Gastrocnemius medialis (tissue), 4 donors: ENCODE measurements around the gene CYP4V2. TPM values are rescaled to one million over a fixed set of nuclear protein-coding genes. Genes with fewer than 3 reads are reported as not detected.

Experiments used
- ATAC-seq, 2 donors: fragments of 150-250 bp; one replicate each; pipeline ENCODE4 v1.9.1; 2016
- DNase-seq, 2 donors: peaks; one replicate each; pipeline ENCODE4 v3.0.0-alpha.2; 2019
- H3K27ac ChIP-seq, 4 donors: fragments of 200-600 bp; sonication (generic); 1 replicate in 1 of 4; 2 replicates in 3 of 4; pipeline ENCODE4 v1.5.1; 2016 to 2018; ENCODE audit warnings: mild to moderate bottlenecking in 2 of 4, moderate library complexity in 1 of 4
- H3K27me3 ChIP-seq, 3 donors: fragments of 200-600 bp; sonication (generic) in 2 of 3; 1 replicate in 1 of 3; 2 replicates in 2 of 3; pipeline versions ENCODE4 v1.5.1 to v1.6.0; 2016 to 2019; ENCODE audit warnings: mild to moderate bottlenecking in 1 of 3, moderate library complexity in 1 of 3
- H3K36me3 ChIP-seq, 2 donors: fragments of 200-600 bp; sonication (generic) in 1 of 2; one replicate each; pipeline ENCODE4 v1.5.1; 2017 to 2018
- H3K4me1 ChIP-seq, 2 donors: fragments of 200-600 bp; sonication (generic) in 1 of 2; one replicate each; pipeline ENCODE4 v1.5.1; 2016 to 2017; ENCODE audit warnings: mild to moderate bottlenecking in 2 of 2
- H3K4me3 ChIP-seq, 4 donors: fragments of 200-600 bp; sonication (generic) in 3 of 4; 1 replicate in 1 of 4; 2 replicates in 3 of 4; pipeline ENCODE4 v1.5.1; 2016 to 2019; ENCODE audit warnings: mild to moderate bottlenecking in 2 of 4
- H3K9me3 ChIP-seq, 3 donors: fragments of 200-600 bp; sonication (generic) in 2 of 3; 1 replicate in 1 of 3; 2 replicates in 2 of 3; pipeline ENCODE4 v1.5.1; 2016 to 2019
- POLR2A ChIP-seq, 2 donors: fragments of 450-650 bp; IDR thresholded peaks; one replicate each; pipeline ENCODE4 v1.6.1; 2017; ENCODE audit warnings: antibody characterized with exemption in 2 of 2, mild to moderate bottlenecking in 2 of 2, moderate library complexity in 2 of 2
- in situ Hi-C, 4 donors: fragments of 200-750 bp; cut with MboI; loops; one replicate each; pipeline versions ENCODE4 v1.15.0 to v1.8.0; 2017; ENCODE audit warnings: low sequenced_read_pairs in 4 of 4
- intact Hi-C: fragments of 100-400 bp; cut with DNase I; formaldehyde crosslinking; loops from one replicate; pipeline ENCODE4 v1.15.1; 2023; ENCODE audit warnings: low total_unique reads
- total RNA-seq, 4 donors: library from RNA; depleted of rRNA; stranded (reverse); fragments of >200 nt; gene quantifications; one replicate each; pipeline versions ENCODE4 v1.1.0 to v1.2.3, GENCODE V29; 2016
- TF ChIP-seq, protein P1 (sequence below), 5 experiments: fragments of 450-650 bp in 3 of 5; fragments of 200-600 bp in 2 of 5; sonication (generic) in 2 of 5; IDR thresholded peaks in 4 of 5; conservative IDR thresholded peaks in 1 of 5; 1 replicate in 4 of 5; 2 replicates in 1 of 5; pipeline ENCODE4 v1.5.1; 2016 to 2019; ENCODE audit warnings: antibody characterized with exemption in 5 of 5, mild to moderate bottlenecking in 3 of 5, moderate library complexity in 3 of 5

Gene CYP4V2
- total RNA-seq, 4 donors from 2014 or later: 2.9 to 11.0 (median 6.1) TPM

DNA sequence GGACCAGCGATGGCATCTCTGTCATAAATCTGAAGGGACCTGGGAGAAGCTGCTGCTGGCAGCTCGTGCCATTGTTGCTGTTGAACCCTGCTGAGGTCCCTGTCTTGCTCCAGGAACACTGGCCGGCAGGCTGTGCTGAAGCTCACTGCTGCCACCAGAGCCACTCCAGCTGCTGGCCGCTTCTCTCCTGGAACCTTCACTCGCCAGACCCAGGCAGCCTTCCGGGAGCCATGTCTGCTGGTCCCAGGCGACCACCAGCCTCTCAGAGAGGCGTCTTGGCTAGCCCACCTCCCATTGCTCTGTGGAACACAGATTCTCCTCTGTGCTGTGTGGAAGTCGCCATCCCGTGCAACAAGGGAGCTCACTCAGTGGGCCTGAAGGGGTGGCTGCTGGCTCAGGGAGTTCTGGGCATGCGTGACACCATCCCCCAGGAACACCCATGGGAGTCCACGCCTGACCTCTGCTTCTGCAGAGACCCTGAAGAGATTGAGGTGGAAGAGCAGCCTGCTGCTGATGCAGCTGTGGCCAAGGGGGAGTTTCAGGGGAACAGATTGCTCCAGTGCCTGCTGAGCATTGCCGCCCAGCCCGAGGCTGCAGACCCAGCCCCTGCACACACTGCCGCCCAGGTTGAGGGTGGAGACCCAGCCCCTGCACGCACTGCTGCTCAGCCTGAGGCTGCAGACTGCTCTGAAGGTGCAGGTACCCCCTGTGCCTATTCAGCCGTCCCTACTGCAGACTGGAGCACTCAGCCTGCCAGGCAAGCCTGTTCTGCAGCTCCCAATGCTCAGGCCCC, 33.1 kb upstream of the CYP4V2 start:
- Histone ChIP-seq H3K4me3 (no peak overlapping the region), H3K27ac (no peak overlapping the region), H3K36me3 (no peaks in the 10 kb centered on the region), H3K9me3 (no peaks in the 10 kb centered on the region), H3K27me3 (no peaks in the 10 kb centered on the region), H3K4me1 (no peaks in the 10 kb centered on the region)
- ATAC-seq (no peak), DNase-seq (no peak)
- TF ChIP-seq POLR2A (IDR thresholded peaks at IDR 0.05): no peak
- TF ChIP-seq, protein P1, sequence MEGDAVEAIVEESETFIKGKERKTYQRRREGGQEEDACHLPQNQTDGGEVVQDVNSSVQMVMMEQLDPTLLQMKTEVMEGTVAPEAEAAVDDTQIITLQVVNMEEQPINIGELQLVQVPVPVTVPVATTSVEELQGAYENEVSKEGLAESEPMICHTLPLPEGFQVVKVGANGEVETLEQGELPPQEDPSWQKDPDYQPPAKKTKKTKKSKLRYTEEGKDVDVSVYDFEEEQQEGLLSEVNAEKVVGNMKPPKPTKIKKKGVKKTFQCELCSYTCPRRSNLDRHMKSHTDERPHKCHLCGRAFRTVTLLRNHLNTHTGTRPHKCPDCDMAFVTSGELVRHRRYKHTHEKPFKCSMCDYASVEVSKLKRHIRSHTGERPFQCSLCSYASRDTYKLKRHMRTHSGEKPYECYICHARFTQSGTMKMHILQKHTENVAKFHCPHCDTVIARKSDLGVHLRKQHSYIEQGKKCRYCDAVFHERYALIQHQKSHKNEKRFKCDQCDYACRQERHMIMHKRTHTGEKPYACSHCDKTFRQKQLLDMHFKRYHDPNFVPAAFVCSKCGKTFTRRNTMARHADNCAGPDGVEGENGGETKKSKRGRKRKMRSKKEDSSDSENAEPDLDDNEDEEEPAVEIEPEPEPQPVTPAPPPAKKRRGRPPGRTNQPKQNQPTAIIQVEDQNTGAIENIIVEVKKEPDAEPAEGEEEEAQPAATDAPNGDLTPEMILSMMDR (IDR thresholded peaks at IDR 0.05 in 4 of 5, conservative IDR thresholded peaks at IDR 0.05 in 1 of 5): no peak
- in situ Hi-C loops: no loop called here
- intact Hi-C loops: no loop called here

DNA sequence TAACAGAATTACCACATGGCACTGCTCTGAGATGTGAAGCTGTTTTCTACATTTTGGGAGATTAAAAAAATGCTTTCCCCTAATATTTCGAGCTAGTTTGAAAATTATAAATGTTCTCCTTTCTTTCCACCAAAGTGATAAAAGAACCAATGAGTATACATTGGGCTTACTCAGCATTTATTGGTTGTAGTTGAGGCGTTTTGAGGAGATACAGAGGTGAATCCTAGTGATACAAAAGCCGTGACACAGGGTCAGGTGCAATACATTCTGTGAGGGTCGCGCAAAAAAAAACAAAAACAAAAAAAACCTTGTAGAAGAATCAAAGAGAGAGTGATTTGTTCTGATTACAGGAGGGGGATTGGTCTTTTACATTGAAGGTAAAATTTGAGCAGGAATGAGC, 32.4 kb upstream of the CYP4V2 start:
- no peaks in the 10 kb centered on the region for H3K27me3 ChIP-seq
- TF ChIP-seq, protein P1 (IDR thresholded peaks at IDR 0.05 in 4 of 5, conservative IDR thresholded peaks at IDR 0.05 in 1 of 5): no peak
- no peak for TF ChIP-seq POLR2A (IDR thresholded peaks at IDR 0.05)
- no peak for ATAC-seq
- intact Hi-C loops: no loop called here
- no peak for DNase-seq
- no peaks in the 10 kb centered on the region for H3K36me3 ChIP-seq
- H3K9me3 ChIP-seq: no peaks in the 10 kb centered on the region
- no peaks in the 10 kb centered on the region for H3K4me1 ChIP-seq
- H3K27ac ChIP-seq: no peak overlapping the region
- no peak overlapping the region for H3K4me3 ChIP-seq
- in situ Hi-C loops: no loop called here

DNA sequence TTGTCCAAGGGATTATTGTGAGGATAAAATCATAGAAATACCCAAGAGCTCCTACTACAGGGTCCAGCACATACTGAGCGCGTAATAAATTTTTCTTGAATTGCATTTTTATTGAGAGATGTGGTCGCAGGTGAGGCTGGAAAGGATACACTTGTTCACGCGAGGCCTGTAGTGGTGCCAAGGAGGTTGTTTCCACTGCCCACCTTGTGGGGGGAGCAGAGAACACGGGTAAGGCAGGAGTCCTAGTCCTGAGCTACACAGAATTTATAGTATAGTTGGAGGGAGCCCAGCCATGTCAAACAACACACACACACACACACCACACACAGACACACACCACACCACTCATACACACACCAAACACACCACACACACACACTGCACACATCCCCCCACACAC, 31.8 kb upstream of the CYP4V2 start:
- Histone ChIP-seq H3K4me1 (no peaks in the 10 kb centered on the region), H3K36me3 (no peaks in the 10 kb centered on the region), H3K27ac (no peak overlapping the region), H3K4me3 (no peak overlapping the region), H3K9me3 (no peaks in the 10 kb centered on the region), H3K27me3 (no peaks in the 10 kb centered on the region)
- DNase-seq: no peak
- TF ChIP-seq POLR2A (IDR thresholded peaks at IDR 0.05): no peak
- TF ChIP-seq, protein P1 (IDR thresholded peaks at IDR 0.05 in 4 of 5, conservative IDR thresholded peaks at IDR 0.05 in 1 of 5): no peak
- no peak for ATAC-seq
- in situ Hi-C loops: no loop called here
- intact Hi-C loops: no loop called here

DNA sequence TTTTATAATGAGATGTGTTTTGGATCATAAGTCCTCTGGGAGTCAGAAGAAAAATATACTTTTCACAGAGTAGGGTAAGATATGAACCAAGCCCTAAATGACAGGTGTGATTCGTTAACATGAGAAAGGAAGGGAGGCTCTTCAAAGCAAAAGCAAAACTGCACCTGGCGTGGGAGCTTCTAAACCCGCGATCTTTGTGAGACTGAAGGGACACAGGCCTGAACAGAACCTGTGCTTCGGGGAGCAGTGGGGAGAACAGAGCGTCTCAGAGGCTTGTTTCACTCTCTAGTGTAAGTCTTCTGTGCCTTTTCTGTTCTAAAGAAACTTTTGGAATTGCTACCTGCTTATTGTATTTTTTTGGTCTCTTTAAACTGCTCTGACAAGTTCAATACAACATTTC, 30.2 kb upstream of the CYP4V2 start:
- Histone ChIP-seq H3K4me1 (no peaks in the 10 kb centered on the region), H3K27me3 (no peaks in the 10 kb centered on the region), H3K27ac (no peak overlapping the region), H3K36me3 (no peaks in the 10 kb centered on the region), H3K9me3 (no peaks in the 10 kb centered on the region), H3K4me3 (no peak overlapping the region)
- intact Hi-C loops (no loop called here), in situ Hi-C loops (no loop called here)
- ATAC-seq (no peak), DNase-seq (no peak)
- TF ChIP-seq, protein P1 (IDR thresholded peaks at IDR 0.05 in 4 of 5, conservative IDR thresholded peaks at IDR 0.05 in 1 of 5): no peak
